Measurements from ENCODE around the gene DGKB.
A peak's percentile ranks its signal among the peaks of the same experiment; 100 is the strongest.

The DGKB gene

GRCh38 chr7:14760730-14761478, 141.6 kb downstream of the DGKB start:
- DNase-seq (ENCODE audit: low spot score): no peak

- no peak for DNase-seq (ENCODE audit: low spot score)
These were observed 142.8 kb downstream of the DGKB start for GRCh38 chr7:14759785-14760184.

- DNase-seq (ENCODE audit: low spot score): no peak
These were observed 147.9 kb downstream of the DGKB start for GRCh38 chr7:14754631-14755030.

- DNase-seq (ENCODE audit: low spot score): no peak
These were observed 150.2 kb downstream of the DGKB start for GRCh38 chr7:14752301-14752700.

GRCh38 chr7:14751461-14751860, 151.1 kb downstream of the DGKB start:
- DNase-seq (ENCODE audit: low spot score): no peak

- no peak for DNase-seq (ENCODE audit: low spot score)
These were observed 154.1 kb downstream of the DGKB start for GRCh38 chr7:14748461-14748860.

- DNase-seq (ENCODE audit: low spot score): no peak
These were observed 154.8 kb downstream of the DGKB start for GRCh38 chr7:14747701-14748100.

GRCh38 chr7:14745076-14745475, 157.5 kb downstream of the DGKB start:
- no peak for DNase-seq (ENCODE audit: low spot score)

GRCh38 chr7:14740606-14741005, 161.9 kb downstream of the DGKB start:
- no peak for DNase-seq (ENCODE audit: low spot score)

GRCh38 chr7:14739841-14740185, 162.7 kb downstream of the DGKB start:
- no peak for DNase-seq (ENCODE audit: low spot score)

GRCh38 chr7:14739168-14739840, 163.2 kb downstream of the DGKB start:
- DNase-seq (ENCODE audit: low spot score): no peak

GRCh38 chr7:14738086-14738485, 164.5 kb downstream of the DGKB start:
- DNase-seq (ENCODE audit: low spot score): no peak

GRCh38 chr7:14734839-14735321, 167.7 kb downstream of the DGKB start:
- DNase-seq (ENCODE audit: low spot score): no peak

- no peak for DNase-seq (ENCODE audit: low spot score)
These were observed 181.8 kb downstream of the DGKB start for GRCh38 chr7:14720785-14721184.

- DNase-seq (ENCODE audit: low spot score): peak; percentile 12
These were observed 184.7 kb downstream of the DGKB start for GRCh38 chr7:14717816-14718215.

- DNase-seq (ENCODE audit: low spot score): no peak
These were observed 185.4 kb downstream of the DGKB start for GRCh38 chr7:14717169-14717568.

- DNase-seq (ENCODE audit: low spot score): no peak
These were observed 188.3 kb downstream of the DGKB start for GRCh38 chr7:14714161-14714728.

- no peak for DNase-seq (ENCODE audit: low spot score)
These were observed 204.3 kb downstream of the DGKB start for GRCh38 chr7:14698239-14698638.

- DNase-seq (ENCODE audit: low spot score): no peak
These were observed 204.9 kb downstream of the DGKB start for GRCh38 chr7:14697684-14698083.

- DNase-seq (ENCODE audit: low spot score): peak; percentile 37
These were observed 210.9 kb downstream of the DGKB start for GRCh38 chr7:14691597-14692203.

GRCh38 chr7:14691034-14691433, 211.5 kb downstream of the DGKB start:
- DNase-seq (ENCODE audit: low spot score): no peak

GRCh38 chr7:14690486-14690885, 212.1 kb downstream of the DGKB start:
- no peak for DNase-seq (ENCODE audit: low spot score)

GRCh38 chr7:14690075-14690474, 212.5 kb downstream of the DGKB start:
- DNase-seq (ENCODE audit: low spot score): no peak

Measured in globus pallidus (tissue), 1 donor.